BE2C (cell line): ENCODE data around the gene PIEZO1.

Experiments
- DNase-seq: peaks from one replicate; pipeline ENCODE4 v3.0.0-alpha.2; 2020
- H3K27me3 ChIP-seq: fragments of 250-450 bp; sonication (Bioruptor Pico); 2 replicates; pipeline ENCODE4 v1.5.1; 2020; ENCODE audit warnings: mild to moderate bottlenecking
- H3K36me3 ChIP-seq: fragments of 250-450 bp; sonication (Bioruptor Pico); 2 replicates; pipeline ENCODE4 v1.5.1; 2020; ENCODE audit warnings: mild to moderate bottlenecking
- H3K4me1 ChIP-seq: fragments of 250-450 bp; sonication (Bioruptor Pico); 2 replicates; pipeline ENCODE4 v1.5.1; 2020
- H3K4me3 ChIP-seq: 2 replicates; pipeline ENCODE4 v1.5.1; 2011; ENCODE audit warnings: low read depth, low read length
- H3K9me3 ChIP-seq: fragments of 250-450 bp; sonication (Bioruptor Pico); 2 replicates; pipeline ENCODE4 v1.5.1; 2020
- TF ChIP-seq, protein P1 (sequence below): IDR thresholded peaks from 2 replicates; pipeline ENCODE4 v1.5.1; 2012; ENCODE audit warnings: mild to moderate bottlenecking, low read depth, low read length

The PIEZO1 gene

GRCh38 chr16:88719267-88719932 lies 65.6 kb downstream of the PIEZO1 start:
- no peak for DNase-seq
- Histone ChIP-seq H3K9me3 (no peaks in the 10 kb centered on the region), H3K36me3 (peaks cover 25% of the 10 kb centered on the region), H3K4me1 (no peaks in the 10 kb centered on the region), H3K27me3 (no peaks in the 10 kb centered on the region), H3K4me3 (no peak overlapping the region)
- TF ChIP-seq, protein P1, sequence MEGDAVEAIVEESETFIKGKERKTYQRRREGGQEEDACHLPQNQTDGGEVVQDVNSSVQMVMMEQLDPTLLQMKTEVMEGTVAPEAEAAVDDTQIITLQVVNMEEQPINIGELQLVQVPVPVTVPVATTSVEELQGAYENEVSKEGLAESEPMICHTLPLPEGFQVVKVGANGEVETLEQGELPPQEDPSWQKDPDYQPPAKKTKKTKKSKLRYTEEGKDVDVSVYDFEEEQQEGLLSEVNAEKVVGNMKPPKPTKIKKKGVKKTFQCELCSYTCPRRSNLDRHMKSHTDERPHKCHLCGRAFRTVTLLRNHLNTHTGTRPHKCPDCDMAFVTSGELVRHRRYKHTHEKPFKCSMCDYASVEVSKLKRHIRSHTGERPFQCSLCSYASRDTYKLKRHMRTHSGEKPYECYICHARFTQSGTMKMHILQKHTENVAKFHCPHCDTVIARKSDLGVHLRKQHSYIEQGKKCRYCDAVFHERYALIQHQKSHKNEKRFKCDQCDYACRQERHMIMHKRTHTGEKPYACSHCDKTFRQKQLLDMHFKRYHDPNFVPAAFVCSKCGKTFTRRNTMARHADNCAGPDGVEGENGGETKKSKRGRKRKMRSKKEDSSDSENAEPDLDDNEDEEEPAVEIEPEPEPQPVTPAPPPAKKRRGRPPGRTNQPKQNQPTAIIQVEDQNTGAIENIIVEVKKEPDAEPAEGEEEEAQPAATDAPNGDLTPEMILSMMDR = no peak

- DNase-seq = no peak
- Histone ChIP-seq H3K36me3 (peaks cover 36% of the 10 kb centered on the region), H3K4me1 (no peaks in the 10 kb centered on the region), H3K4me3 (no peak overlapping the region), H3K9me3 (no peaks in the 10 kb centered on the region), H3K27me3 (no peaks in the 10 kb centered on the region)
- TF ChIP-seq, protein P1 = no peak
Observed at GRCh38 chr16:88718178-88718577, 66.8 kb downstream of the PIEZO1 start.

- no peak for DNase-seq
- TF ChIP-seq, protein P1 = no peak
- peaks cover 36% of the 10 kb centered on the region for H3K36me3 ChIP-seq
- no peaks in the 10 kb centered on the region for H3K4me1 ChIP-seq
- H3K4me3 ChIP-seq = no peak overlapping the region
- H3K27me3 ChIP-seq = no peaks in the 10 kb centered on the region
- H3K9me3 ChIP-seq = no peaks in the 10 kb centered on the region
Observed at GRCh38 chr16:88716601-88717001, 68.4 kb downstream of the PIEZO1 start.

GRCh38 chr16:88716201-88716600 lies 68.8 kb downstream of the PIEZO1 start:
- H3K9me3 ChIP-seq = no peaks in the 10 kb centered on the region
- no peaks in the 10 kb centered on the region for H3K4me1 ChIP-seq
- peaks cover 36% of the 10 kb centered on the region for H3K36me3 ChIP-seq
- no peak for DNase-seq
- TF ChIP-seq, protein P1 = no peak
- no peak overlapping the region for H3K4me3 ChIP-seq
- H3K27me3 ChIP-seq = no peaks in the 10 kb centered on the region

DNA sequence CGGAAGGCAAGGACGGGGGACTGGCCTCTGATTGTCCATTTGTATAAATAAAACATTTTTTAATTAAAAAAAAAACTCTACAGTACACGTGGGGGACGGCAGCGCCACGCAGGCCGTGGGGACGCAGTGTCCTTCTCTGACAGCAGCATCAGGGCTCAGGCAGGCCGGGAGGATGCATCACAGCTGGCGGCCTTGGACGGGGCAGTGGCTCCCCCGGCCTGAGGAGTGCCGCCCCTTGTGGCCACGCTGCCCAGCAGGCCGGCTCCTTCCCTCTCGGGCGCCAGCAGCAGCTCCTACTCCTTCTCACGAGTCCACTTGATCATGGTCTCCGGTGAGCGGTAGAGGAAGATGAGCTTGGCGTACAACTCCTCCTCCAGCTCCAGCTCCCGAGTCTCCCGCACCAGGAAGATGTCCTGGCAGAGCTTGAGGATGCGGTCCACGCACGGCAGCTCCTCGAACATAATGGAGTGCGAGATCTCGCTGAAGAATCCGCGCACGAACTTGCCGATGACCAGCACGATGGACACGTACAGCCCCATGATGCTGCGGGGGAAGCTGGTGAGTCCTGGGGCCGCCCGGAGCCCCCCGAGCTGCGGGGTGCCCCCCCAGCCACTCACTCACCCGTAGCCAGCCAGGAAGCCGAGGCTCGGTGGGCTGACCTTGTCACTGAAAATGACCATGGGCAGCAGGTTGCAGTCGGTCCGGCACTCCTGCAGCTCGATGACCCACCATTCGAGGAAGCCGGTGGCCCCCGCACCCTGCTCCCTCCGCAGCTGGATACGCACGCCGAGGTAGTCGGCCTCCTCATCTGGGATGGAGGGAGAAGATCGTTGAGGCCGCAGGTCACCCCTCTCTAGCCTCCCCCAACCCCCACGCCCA lies 69.5 kb downstream of the PIEZO1 start:
- no peaks in the 10 kb centered on the region for H3K4me1 ChIP-seq
- peaks cover 36% of the 10 kb centered on the region for H3K36me3 ChIP-seq
- H3K9me3 ChIP-seq = no peaks in the 10 kb centered on the region
- H3K27me3 ChIP-seq = no peaks in the 10 kb centered on the region
- TF ChIP-seq, protein P1 = no peak
- H3K4me3 ChIP-seq = no peak overlapping the region
- DNase-seq = no peak
